CD4-positive, alpha-beta T cell treated with Interleukin-6 for 4 hours (primary cell): ENCODE data around the gene FBXO31.

Experiments
- DNase-seq: peaks from one replicate; pipeline ENCODE4 v3.0.0-alpha.2; 2020; ENCODE audit warnings: mixed read lengths

Gene FBXO31

DNA sequence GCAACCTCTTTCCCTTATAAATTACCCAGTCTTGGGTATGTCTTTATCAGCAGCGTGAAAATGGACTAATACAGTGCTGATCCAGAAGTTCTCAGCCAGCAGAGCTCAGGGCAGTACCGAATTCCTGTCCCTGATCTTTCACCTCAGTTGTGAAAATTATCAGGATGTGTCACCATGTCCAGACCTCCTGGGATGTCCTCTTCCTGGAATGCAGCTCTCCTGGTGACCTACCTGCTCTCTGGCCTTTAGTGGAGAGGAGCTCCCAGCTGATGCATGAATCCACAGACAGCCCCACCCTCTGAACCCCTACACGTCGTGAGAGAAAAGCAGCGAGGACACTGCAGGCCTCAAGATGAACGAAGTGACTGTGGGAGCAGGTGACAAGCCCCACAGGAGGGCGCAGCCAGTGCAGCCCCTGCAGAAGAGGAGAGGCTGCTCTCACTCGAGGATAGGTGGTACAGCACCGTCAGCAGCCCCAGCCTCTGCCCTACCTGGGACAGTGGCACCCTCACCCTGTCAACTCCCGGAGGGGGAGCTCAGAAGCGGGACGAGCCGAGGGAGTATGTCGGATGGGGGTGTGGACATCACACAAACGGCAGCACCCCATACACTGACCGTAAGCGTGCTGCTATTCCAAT, 44.4 kb downstream of the FBXO31 start:
- no peak for DNase-seq

DNA sequence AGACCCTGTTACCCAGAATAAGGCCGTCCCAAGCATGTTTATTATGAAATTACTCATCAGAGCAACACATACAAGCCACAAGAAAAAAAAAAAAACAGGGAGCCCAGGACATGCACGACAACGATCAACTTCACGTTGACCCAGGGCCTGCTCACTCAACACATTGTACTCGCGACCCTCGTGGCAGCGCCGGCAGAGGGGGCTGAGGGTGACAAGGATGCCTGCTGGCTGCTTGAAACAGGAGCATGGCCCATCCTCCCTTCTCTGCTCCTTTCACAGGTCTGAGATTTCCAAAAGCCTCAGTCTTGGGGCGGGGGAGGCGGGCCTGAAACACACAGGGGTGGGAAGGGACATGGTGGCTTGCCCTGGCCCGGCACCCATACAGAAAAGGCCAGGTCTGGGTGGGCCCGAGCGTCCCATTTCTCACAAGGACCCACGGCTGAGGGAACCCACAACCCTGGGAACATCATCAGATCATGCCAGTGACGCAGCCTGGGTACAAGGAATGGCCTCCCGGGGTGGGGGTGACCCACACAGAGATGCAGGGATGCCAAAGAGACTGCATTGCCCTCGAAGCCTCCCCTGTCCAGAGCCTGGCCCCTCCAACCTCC, 45.3 kb downstream of the FBXO31 start:
- no peak for DNase-seq

DNA sequence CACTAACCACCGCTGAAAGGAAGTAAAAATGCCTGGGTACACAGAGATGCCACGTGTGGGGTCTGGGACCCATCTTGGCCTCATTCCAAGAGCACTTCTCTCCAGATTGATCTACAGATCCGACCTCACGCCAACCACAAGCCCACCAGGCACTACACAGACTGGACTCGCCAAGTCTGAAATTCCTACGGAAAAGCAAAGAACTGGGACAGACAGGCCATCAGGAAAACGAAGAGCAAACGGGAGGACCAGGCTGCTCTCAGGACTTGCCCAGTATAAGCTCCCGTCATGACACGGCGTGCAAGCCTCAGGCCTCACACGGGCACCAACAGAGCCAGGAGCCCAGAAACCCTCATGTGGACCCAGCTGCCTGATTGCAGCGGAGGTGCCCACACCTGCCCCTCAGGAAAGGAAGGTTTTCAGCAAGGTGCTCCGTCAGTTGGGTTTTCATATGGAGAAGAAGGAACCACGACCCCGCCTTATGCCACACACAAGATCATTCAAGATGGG, 46.3 kb downstream of the FBXO31 start:
- DNase-seq: no peak

DNA sequence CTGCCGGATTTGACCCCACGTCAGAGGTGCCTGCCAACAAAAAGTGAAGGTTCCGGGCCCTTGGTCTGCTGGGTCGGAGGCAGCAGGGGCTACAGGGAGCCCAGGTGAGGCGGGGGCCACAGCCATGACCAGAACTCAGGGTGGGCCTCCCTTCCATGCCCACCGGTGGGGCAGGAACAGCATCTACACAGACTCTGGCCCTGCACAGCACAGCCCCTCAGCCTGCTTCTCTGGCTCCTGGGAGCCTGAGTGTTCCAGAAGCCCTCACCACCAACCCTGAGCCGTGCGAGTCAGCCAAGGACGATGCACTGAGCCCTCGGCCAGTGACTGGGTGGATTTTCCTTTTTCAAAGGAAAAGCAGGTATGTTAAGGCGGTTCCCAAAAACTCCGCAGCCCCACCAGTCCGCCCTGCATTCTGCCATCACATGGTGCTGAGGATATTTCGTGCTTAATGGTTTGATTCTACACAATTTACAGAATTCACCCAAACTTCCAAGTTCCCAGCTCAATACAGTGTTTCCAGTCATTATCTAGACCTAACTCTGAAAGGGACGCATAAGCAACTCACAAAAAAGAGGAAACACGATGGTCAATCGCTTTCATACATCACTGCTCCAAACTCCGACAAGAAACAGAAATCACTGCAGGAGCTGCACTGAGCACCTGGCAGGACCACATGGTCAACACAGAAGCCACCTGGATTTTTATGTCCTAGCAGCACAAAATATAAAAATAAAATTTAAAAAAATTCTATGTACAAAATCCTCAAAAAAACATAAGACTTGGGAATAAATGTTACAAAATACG, 46.9 kb downstream of the FBXO31 start:
- no peak for DNase-seq

DNA sequence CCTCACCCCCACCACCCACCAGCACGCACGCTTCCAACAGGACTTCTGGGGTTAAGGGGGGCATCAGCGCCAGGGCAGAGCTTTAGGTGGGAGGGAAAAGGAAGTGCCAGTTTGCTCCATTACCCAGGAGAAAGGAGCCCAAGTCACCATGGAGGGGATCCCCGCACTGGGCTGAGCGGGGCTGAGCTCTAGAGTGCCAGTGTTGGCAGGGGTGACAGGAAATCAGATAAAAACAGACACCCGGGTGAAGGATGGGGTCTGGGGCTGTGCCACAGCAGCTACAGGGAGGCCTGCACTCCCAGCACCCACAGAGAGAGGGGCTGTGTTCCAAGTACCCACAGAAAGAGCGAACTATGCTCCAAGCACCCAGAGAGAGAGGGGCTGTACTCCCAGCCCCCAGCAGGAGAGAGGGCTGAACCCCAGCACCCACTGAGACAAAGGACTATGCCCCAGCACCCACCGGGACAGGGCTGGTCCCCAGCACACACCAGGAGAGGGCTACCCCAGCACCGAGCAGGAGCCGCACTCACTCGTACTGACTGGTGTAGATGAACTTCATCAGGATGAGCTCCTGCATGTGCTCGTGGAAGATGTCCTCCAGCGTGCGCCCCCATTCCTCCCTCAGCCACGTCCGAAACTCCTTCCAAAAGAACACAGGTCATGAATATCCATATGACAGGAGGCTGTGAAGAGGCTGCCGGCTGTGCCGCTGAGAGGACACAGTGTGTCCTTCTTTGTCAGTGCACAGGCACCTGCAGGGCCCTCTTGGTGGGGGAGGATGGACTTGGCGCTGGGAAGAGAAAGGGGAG, 47.7 kb downstream of the FBXO31 start:
- no peak for DNase-seq

DNA sequence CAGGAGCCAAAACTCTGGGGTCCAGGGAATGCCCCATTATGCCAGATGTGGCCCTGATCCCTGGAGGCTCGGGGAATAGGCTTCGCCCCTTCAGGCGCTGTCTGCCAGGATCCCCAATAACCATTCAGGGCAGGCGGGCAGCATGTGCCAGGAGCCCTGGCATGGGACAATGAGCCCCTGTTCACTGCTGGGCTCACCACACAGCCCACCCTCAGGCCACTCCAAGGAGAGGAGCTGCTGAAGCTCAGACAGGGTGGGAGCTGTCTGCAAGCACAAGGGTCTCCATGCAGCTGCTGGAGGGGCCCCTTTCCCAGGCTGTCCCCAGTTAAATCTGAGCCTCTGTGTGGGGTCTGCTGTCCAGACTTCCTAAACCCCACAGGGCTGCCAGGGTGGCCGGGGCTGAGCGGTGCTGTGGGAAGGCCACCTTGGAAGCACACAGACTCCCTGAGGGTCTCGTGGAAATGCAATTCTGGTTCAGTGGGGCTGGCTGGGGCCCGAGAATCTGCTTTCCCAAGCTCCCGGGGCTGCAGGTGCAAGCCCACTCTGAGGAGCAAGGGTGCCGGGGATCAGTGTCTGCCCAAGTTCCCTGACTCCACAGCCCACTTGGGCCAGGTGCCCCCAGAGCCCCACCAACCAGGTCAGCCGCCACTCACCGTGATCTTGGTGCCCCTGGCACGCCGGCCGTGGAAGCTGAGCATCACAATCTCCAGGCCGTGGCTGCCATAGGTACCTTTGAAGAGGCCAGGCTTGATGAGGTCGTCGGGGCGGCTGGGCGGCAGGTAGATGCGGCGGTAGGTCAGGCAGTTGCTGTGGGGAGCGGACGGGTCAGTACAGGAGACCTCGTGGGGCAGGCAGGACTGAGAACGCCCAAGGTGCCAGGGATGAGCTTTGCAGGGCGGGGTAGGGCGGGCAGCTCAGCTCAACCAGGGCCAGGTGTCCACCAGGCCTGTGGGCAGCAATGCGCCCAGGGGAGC, 48.6 kb downstream of the FBXO31 start:
- no peak for DNase-seq

DNA sequence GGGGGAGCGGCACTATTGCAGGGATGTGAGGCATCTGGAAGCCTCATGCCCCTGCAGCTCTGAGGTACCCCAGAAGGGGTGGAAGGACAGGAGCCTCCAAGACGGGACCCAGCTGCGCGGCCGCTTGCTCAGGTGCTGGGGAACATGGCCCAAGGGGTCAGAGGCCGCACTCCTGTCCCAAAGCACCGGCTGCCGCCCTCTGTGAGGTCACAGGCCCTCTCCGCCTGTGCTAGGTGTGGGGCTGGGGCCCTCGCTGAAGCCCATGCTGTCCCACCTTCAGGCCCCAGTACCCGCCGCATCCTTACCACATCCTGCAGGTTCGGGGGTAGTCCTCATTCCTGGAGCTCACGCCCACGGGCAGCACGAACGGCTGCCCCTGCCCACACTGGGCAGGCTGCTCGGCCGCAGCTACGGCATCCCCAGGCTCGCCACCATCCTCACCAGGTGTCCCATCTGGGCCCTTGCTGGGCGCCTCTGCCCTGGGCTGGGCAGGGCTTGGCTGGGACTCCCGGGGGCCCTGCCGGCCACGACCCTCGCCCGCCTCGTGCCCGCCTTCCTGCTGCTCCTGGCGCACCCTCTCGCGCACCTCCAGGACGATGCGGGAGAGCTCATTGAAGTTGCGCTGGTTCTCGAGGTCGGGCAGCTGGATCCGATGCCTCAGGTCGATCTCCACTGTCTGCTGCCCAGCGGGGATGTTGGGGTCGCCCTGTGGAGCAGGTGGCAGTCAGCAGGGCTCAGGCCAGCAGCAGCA, 49.8 kb downstream of the FBXO31 start:
- no peak for DNase-seq

DNA sequence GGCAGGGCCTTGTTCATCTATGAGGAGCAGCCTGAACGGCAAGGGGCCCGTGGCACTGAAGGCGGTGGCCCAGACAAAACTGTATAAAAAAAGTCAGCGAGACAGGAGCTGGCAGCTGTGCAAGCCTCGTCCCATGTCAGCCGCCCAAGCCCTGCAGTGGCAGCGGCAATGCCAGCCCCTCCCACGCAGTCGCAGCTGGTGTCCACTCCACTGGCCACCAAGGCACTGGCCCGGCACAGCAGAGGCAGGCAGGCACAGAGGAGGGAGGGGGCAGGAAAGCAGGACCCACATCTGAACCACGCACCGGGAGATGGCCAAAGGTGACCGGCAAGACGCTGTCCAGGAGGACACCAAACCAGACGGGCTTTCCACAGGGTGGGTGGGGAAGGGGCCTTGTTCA, 50.5 kb downstream of the FBXO31 start:
- no peak for DNase-seq

DNA sequence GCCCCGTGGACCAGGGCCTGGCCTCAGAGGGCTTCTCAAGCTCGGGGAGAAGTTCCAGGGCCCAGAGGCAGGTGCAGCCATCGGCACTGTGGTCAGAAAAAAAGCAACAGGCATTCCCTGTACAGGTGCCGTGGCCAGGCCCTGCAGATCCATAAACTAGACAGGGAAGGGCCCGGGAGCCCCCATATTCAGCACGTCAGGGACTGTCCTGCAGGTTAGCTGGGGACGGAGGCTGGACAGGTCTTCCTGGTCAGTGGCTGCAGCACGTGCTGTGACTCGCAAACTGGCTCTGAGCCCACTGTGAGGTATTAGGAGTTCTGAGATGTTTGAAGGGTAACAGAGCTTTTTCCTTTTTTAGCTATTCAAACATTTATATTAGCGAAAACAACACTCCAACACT, 51.4 kb downstream of the FBXO31 start:
- DNase-seq: no peak

DNA sequence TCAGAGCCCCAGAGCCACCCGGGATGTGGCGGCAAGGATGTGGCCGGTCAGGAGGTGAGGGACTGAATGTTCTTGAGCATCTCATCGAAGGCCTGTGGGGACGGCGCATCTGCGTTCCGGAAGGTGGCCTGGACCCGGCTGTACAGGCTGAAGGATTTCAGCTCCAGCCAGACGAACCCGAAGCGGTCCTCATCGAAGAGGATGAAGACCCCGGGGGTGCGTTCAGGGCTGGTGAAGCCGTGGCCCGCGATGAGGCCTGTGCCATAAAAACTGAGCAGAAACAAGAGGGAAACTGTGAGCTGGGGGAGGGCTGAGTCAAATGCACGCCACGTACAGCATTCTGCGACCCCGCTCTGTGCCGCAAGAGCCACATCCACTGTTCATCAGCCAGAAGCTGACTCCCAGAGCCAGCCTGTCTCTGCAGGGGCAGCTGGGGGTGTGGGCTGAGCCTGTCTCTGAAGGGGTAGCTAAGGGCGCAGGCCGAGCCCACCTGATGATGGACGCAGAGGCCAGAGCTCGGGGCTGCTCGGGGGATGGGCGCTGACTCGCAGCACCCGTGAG, 52.3 kb downstream of the FBXO31 start:
- no peak for DNase-seq

DNA sequence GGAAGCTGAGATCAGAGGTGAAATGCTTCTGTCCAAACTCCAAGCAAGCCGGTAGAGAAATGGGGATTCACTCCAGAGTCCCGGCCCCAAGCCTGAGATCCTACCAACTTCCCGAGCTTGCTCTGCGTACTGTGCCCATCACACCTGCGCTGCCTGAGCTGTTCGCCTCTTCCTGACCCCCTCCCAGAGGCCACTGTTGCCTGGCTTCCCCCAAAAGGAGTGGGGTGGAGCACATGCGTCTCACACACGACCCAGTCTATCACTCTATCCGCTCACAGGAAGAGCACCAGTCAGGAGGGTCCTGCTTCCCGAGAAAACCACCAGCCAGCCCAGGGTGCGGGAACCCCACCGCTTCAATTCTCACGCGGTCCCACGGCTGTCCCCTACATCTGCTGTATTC, 52.9 kb downstream of the FBXO31 start:
- DNase-seq: no peak

DNA sequence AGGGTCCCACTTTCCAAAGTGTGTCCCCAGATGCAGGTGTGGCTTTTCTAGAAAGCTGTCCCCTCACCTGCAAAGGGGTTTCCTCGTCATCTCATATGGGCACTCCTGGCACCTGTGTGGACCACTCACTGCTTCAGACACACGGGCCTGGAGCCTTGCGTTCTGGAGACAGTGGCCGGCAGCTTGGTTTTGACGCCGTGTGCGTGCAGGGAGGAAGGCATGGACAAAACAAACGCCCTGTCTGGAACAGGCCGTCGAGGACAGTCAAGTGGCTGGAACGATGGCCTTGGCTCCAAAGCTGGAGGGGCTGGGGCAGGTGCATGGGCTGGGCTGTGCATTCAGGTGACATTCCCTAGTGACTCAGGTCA, 53.3 kb downstream of the FBXO31 start:
- DNase-seq: no peak

DNA sequence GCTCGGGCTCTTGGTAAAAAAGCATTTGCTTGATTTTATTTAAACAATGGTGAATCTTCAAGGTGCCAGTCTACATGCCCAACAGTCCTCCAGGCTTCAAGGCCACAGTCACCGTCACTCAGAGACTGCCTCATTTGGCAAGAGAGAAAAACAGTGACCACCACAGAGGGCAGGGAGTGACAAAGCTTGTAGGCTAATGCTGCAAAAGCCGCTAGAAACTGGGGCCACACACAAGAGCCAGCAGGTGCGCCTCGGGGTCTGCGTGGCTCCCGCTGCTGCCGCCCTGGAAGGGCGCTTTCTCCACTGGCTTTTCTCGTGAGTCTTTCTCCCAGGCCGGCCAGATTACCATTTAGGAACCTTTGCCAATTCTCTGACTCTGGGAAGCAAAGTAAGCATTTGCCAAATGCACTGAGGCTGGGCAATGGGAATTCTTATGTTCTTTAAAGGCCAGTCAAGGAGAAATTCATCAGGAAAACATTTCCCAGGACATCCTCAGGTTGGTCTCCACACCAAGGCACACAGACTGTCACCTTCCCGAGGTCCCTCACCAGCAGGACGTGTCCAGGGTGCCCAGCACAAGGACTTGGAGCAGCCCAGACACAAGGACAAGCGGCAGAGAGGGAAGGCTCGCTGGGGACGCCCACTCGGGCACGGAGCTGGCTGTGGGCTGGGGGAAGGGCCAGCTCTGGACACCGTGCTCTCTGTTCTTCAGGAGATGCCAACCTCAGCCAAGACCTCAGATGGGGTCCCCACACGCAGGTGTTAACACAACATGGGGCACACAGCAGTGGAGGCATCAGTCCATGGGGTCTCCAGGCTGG, 53.9 kb downstream of the FBXO31 start:
- DNase-seq: no peak

DNA sequence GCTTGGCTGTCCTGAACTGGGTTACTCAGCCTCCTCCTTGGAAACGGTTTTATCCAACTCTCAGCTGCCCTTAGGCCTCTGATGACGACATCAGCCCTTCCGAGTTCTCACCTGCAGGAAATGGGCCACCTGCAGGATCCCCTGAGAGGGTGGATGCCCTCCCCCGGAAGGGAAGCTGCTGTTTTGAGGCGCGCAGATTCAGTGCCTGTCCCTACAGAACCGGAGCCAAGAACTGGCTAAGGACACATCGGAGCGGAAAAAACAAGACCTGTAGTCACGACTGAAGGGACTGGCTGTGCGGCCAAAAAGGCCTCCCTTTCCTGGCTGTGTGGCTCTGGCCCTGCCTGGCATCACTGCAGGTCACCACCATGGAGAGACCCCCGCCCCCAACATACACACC, 54.7 kb downstream of the FBXO31 start:
- DNase-seq: no peak

DNA sequence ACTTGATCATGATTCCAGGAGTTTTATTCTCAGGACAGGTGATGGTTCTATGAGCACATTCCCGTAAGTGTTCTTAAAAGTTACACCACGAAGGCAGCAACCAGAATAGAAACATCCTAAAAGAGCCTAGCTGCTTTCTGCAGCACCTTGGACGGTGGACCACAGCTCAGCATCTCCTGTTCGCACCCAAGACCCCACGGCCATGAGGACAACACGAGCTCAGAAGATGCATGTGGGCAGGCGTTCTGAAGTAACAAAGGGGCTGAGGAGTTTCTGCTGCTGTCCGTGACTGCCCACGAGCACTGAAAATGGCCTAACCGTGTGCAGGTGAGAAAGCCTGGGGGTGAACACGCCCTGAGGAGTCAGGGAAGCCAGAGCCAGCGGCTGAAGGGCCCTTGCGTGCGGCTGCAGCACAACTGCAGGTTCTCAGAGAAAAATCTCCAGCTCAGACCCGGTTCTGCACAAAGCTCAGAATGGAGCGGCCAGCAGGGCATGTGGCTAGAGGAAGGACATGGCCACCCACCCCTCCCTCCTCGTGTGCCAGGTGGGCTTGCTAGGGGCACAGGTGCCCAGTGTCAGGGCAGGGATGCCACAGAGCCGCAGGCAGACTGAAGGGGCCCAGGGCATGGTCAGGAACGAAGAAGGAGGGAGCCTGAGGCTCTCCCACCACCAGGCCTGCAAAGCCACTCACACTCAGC, 55.6 kb downstream of the FBXO31 start:
- no peak for DNase-seq

DNA sequence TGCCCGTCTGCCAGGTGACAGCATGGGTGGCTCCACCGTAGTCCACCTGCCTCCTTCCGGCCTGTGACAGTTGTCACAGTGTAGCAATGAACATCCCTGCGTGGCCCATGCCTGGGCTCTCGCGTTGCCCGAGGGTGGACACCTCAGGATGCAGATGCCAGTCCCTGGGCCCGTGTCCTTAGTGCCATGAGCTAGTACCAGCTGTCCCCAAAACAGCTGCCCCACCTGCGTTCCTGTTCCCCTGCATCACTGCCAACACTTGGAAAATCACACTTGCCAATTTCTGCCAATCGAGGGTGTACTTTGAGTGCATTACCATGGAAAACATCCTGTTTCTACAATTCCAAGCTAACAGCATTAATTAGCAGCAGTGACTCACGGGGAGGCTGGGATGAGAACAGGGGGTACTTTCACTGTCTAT, 57.4 kb downstream of the FBXO31 start:
- DNase-seq: no peak

DNA sequence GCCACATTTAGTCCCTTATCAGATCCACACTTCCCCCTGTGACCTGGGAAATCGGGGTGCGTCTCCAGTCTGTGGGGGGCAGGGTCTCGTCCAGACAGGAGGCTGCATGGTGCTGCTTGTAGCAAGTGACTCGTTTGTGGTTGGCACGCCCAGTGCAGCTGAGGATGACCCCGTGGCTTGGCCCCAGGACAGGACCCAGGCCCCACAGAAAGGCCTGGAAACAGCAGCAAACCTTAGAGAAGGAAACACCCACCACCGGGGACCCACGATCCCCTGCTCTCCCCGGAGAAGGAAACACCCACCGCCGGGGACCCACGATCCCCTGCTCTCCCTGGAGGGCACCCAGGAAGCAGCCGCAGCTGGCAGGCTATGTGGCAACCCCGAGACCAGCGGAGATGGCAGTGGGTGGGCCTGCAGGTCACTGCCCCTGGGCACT, 58.1 kb downstream of the FBXO31 start:
- no peak for DNase-seq

DNA sequence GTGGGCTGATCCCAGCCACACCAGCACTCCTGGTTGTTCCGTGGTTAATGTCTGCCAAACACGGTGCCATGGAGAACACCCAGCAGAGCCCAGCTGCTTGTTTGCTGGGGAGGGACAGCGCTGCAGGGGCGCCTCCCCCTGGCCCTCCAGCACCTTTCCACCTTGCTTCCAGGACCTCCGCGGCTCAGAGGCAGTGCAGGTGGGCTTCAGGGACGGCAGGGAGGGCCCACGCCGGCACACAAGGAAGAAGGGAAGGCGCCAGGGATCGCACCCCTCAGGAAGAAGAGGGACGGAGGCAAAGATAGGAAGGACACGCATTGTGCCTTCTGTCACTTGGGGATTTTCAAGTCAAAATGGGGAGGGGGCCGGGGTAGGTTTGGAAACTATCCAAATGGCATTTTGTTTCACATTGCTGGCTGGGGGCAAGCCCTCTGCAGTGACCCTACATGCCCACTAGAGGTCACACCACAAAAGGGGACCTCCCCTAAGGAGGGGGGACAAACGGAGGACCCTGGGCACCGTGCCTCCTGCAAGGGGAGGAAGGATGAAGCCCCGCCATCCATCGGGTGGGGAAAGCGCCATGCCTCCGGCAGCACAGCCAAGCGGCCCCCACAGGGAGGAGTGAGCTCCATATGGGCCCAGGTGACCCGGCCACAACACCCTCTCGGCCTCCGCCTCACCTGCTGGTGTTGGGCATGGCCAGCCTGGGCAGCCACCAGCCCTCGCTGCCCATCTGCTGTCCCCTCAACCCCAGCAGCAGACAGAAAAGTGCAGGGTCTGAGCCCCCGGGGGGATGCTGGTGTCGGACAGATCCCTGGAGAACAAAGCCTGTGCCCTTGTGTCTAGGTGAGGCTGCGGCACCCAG, 58.9 kb downstream of the FBXO31 start:
- DNase-seq: peak; percentile 58
